GM23248 (cell line): ENCODE data around the gene SFMBT1. TPM values are rescaled to one million over a fixed set of nuclear protein-coding genes. Genes with fewer than 3 reads are reported as not detected.

Source experiments
- DNase-seq: peaks from one replicate; pipeline ENCODE4 v3.0.0-alpha.2; 2015
- H2AFZ ChIP-seq: fragments of 200-600 bp; sonication (generic); 2 replicates; pipeline ENCODE4 v1.6.1; 2016; ENCODE audit warnings: antibody characterized with exemption
- H3F3A ChIP-seq: fragments of 200-600 bp; sonication (generic); 2 replicates; pipeline ENCODE4 v1.6.1; 2016; ENCODE audit warnings: mild to moderate bottlenecking, antibody characterized with exemption, mixed run types; ENCODE audit not compliant: insufficient read depth
- H3K27ac ChIP-seq: fragments of 200-600 bp; sonication (generic); 2 replicates; pipeline ENCODE4 v1.5.1; 2016; ENCODE audit warnings: mild to moderate bottlenecking
- H3K27me3 ChIP-seq: fragments of 200-600 bp; sonication (generic); replicated peaks from 2 replicates; pipeline ENCODE4 v1.6.1; 2016; ENCODE audit warnings: mild to moderate bottlenecking; ENCODE audit not compliant: insufficient read depth
- H3K36me3 ChIP-seq: fragments of 200-600 bp; sonication (generic); 2 replicates; pipeline ENCODE4 v1.6.1; 2016; ENCODE audit warnings: low read depth, mild to moderate bottlenecking
- H3K4me1 ChIP-seq: fragments of 200-600 bp; sonication (generic); 2 replicates; pipeline ENCODE4 v1.6.1; 2016; ENCODE audit warnings: mild to moderate bottlenecking; ENCODE audit not compliant: insufficient read depth
- H3K4me2 ChIP-seq: fragments of 200-600 bp; sonication (generic); one replicate; pipeline ENCODE4 v1.6.1; 2016; ENCODE audit warnings: mild to moderate bottlenecking; ENCODE audit not compliant: unreplicated experiment
- H3K4me3 ChIP-seq: fragments of 200-600 bp; sonication (generic); 2 replicates; pipeline ENCODE4 v1.5.1; 2016; ENCODE audit warnings: mild to moderate bottlenecking
- H3K79me2 ChIP-seq: fragments of 200-600 bp; sonication (generic); 2 replicates; pipeline ENCODE4 v1.6.1; 2016; ENCODE audit warnings: mild to moderate bottlenecking; ENCODE audit not compliant: insufficient read depth
- H3K9ac ChIP-seq: fragments of 200-600 bp; sonication (generic); 2 replicates; pipeline ENCODE4 v1.6.1; 2016; ENCODE audit warnings: mild to moderate bottlenecking
- H3K9me2 ChIP-seq: fragments of 200-600 bp; sonication (generic); 2 replicates; pipeline ENCODE4 v1.6.1; 2016; ENCODE audit warnings: mixed run types, mild to moderate bottlenecking, moderate library complexity; ENCODE audit not compliant: insufficient read depth
- H3K9me3 ChIP-seq: fragments of 200-600 bp; sonication (generic); one replicate; pipeline ENCODE4 v1.6.1; 2017; ENCODE audit warnings: low read depth
- H4K20me1 ChIP-seq: fragments of 200-600 bp; sonication (generic); 2 replicates; pipeline ENCODE4 v1.6.0; 2016; ENCODE audit not compliant: insufficient read depth
- EZH2 ChIP-seq: fragments of 200-600 bp; sonication (generic); IDR thresholded peaks from 2 replicates; pipeline ENCODE4 v1.6.1; 2018; ENCODE audit warnings: antibody characterized with exemption, mild to moderate bottlenecking; ENCODE audit not compliant: insufficient read depth, poor library complexity, severe bottlenecking
- EZH2phosphoT487 ChIP-seq: fragments of 200-600 bp; sonication (generic); IDR thresholded peaks from 2 replicates; pipeline ENCODE4 v1.6.1; 2018; ENCODE audit warnings: antibody characterized with exemption, moderate library complexity, mild to moderate bottlenecking, low read depth; ENCODE audit not compliant: insufficient read depth
- WGBS, 2 experiments: methylation state at CpG; one replicate each; pipeline ENCODE4 v1.1.6; 2015 to 2017; ENCODE audit warnings: low lambda C conversion rate in 2 of 2, low coverage in 1 of 2; ENCODE audit errors: missing lambda C conversion rate in 2 of 2; 5-methylcytosine and 5-hydroxymethylcytosine counted together
- in situ Hi-C: fragments of 300-500 bp; cut with MboI; formaldehyde crosslinking; loops from 2 replicates; pipeline ENCODE4 v1.15.0; 2020
- polyA plus RNA-seq: library from polyadenylated mRNA; unstranded; fragments of >200 nt; fragmentation: Nextera tagmentation; extraction: Ambion mirVana; gene quantifications from 2 replicates; pipeline ENCODE4 v1.2.1, GENCODE V29; 2016
- total RNA-seq: library from RNA; depleted of rRNA; stranded (reverse); fragments of >200 nt; shearing (Covaris generic); gene quantifications from 2 replicates; pipeline ENCODE4 v1.2.3, GENCODE V29; 2014

The SFMBT1 gene
- total and polyA plus RNA-seq, 2 experiments from 2014 or later = 2.3 to 2.6 TPM

GRCh38 chr3:53005854-53006513, 39.9 kb downstream of the SFMBT1 start:
- no peaks in the 10 kb centered on the region for H3K9me2 ChIP-seq
- no peaks in the 10 kb centered on the region for H3K79me2 ChIP-seq
- H2AFZ ChIP-seq = no peak overlapping the region
- no peaks in the 10 kb centered on the region for H3K27me3 ChIP-seq
- no peak overlapping the region for H3K27ac ChIP-seq
- WGBS, 2 experiments = 90% methylated on average over 12 of the region's 12 CpGs
- no peaks in the 10 kb centered on the region for H4K20me1 ChIP-seq
- H3K4me2 ChIP-seq = no peak overlapping the region
- no peak overlapping the region for H3K9ac ChIP-seq
- H3K4me1 ChIP-seq = no peaks in the 10 kb centered on the region
- H3F3A ChIP-seq = no peaks in the 10 kb centered on the region
- H3K36me3 ChIP-seq = no peaks in the 10 kb centered on the region
- no peak overlapping the region for H3K4me3 ChIP-seq
- TF ChIP-seq EZH2 = no peak
- no peak for TF ChIP-seq EZH2phosphoT487
- no peaks in the 10 kb centered on the region for H3K9me3 ChIP-seq
- in situ Hi-C loops = no loop called here
- DNase-seq = no peak

GRCh38 chr3:53005338-53005737, 40.5 kb downstream of the SFMBT1 start:
- no peak overlapping the region for H3K9ac ChIP-seq
- H3K4me1 ChIP-seq = no peaks in the 10 kb centered on the region
- H3K36me3 ChIP-seq = no peaks in the 10 kb centered on the region
- WGBS, 2 experiments = 89 to 93% methylated on average over 3 of the region's 3 CpGs
- TF ChIP-seq EZH2 (no peak), EZH2phosphoT487 (no peak)
- H2AFZ ChIP-seq = no peak overlapping the region
- no peaks in the 10 kb centered on the region for H3K27me3 ChIP-seq
- no peaks in the 10 kb centered on the region for H3K79me2 ChIP-seq
- no peaks in the 10 kb centered on the region for H4K20me1 ChIP-seq
- in situ Hi-C loops = no loop called here
- no peak overlapping the region for H3K4me3 ChIP-seq
- DNase-seq = no peak
- no peak overlapping the region for H3K27ac ChIP-seq
- H3K4me2 ChIP-seq = no peak overlapping the region
- H3K9me3 ChIP-seq = no peaks in the 10 kb centered on the region
- no peaks in the 10 kb centered on the region for H3F3A ChIP-seq
- H3K9me2 ChIP-seq = no peaks in the 10 kb centered on the region

GRCh38 chr3:53003320-53003719, 42.6 kb downstream of the SFMBT1 start:
- TF ChIP-seq EZH2 (no peak), EZH2phosphoT487 (no peak)
- Histone ChIP-seq H3K27me3 (no peaks in the 10 kb centered on the region), H3K9ac (no peak overlapping the region), H3K4me2 (no peak overlapping the region), H3K4me3 (no peak overlapping the region), H4K20me1 (no peaks in the 10 kb centered on the region), H3K9me2 (no peaks in the 10 kb centered on the region), H3K4me1 (no peaks in the 10 kb centered on the region), H3K27ac (no peak overlapping the region), H3K79me2 (no peaks in the 10 kb centered on the region), H3F3A (no peaks in the 10 kb centered on the region), H3K36me3 (no peaks in the 10 kb centered on the region), H2AFZ (no peak overlapping the region), H3K9me3 (no peaks in the 10 kb centered on the region)
- in situ Hi-C loops = no loop called here
- DNase-seq = no peak
- WGBS, 2 experiments = 88 to 89% methylated on average over 7 of the region's 7 CpGs

GRCh38 chr3:52998771-52999513, 46.9 kb downstream of the SFMBT1 start:
- Histone ChIP-seq H3K4me2 (no peak overlapping the region), H3K27me3 (no peaks in the 10 kb centered on the region), H3K9me2 (no peaks in the 10 kb centered on the region), H3K4me3 (no peak overlapping the region), H3K27ac (no peak overlapping the region), H3K79me2 (no peaks in the 10 kb centered on the region), H3K9ac (no peak overlapping the region), H2AFZ (no peak overlapping the region), H3K36me3 (no peaks in the 10 kb centered on the region), H3K9me3 (no peaks in the 10 kb centered on the region), H3K4me1 (no peaks in the 10 kb centered on the region), H4K20me1 (no peaks in the 10 kb centered on the region), H3F3A (no peaks in the 10 kb centered on the region)
- DNase-seq = no peak
- no peak for TF ChIP-seq EZH2
- TF ChIP-seq EZH2phosphoT487 = no peak
- WGBS, 2 experiments = 96 to 97% methylated on average over 38 to 41 of the region's 41 CpGs
- in situ Hi-C loops = no loop called here
